GM19455 (cell line): Measurements from ENCODE around the gene JUN.
"Not testable (repeated sequence)": the region's sequence is repeated elsewhere in the genome, so short reads cannot be mapped to it uniquely, and the experiment has no call there.

Experiments
- ATAC-seq: cut with Tn5 transposase; IDR thresholded peaks from one replicate; pipeline ENCODE4 v1.9.1; 2021; ENCODE audit not compliant: unreplicated experiment

Gene JUN

GRCh38 chr1:58809325-58810010 lies 25.6 kb upstream of the JUN start:
- no peak for ATAC-seq

DNA sequence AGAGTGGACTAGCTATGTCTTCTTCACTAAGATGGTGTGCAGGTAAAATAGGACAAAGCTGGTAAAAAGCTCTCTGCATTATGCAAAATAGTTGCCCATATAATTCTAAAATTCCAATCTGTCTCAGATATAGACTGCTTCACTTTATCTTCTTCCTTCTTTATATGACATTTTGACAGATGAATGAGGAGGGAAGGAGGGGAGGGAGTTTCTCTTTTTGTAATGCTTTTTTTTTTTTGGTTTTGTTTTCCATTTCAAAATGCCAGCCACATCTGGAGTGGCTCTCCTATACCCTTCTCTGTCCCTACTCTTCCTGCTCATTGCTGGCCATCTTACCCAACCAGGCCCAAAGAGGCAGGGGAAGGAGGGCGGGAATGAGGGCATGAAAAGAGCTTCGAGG lies 24.2 kb upstream of the JUN start:
- no peak for ATAC-seq

DNA sequence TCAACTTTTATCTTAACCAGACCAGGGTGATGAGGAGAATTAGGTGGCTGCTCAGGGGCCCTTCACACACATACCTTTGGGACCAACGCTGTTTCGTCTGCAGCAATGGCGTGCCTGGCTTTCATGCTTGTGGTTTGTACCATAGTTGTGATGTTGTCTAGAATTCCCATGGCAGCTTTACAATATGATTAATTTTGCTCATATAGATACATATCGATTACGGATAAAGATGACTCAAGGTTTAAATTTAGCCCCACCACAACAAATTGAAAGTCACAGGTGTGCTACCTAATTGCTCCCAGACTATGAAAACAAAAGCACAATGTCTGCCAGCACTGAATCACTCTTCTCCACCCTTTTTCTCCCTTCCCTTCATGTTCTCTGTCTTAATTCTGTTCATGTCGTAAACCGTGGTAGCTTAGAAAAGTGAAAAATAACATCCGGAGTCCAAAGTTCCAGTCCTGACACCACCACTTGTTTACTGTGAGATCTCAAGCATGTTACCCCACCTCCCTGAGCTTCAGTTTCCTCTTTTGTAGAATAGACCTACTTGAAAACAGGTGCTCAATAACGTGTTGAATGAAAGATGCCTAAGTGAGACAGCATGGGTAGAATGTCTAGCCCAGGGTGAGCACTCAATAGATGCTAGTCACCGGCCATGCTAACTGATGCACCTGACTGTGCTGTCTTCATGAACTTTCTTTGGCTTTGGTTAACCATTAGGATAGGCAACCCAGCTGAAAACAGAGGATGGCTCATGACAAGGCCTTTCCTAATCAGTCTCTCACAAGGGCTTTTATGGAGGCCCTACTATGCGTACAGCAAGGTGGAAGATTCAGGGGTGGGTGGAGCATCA lies 22.1 kb upstream of the JUN start:
- ATAC-seq, result no peak

- no peak for ATAC-seq
Observed at GRCh38 chr1:58804853-58805565, 21.2 kb upstream of the JUN start.

DNA sequence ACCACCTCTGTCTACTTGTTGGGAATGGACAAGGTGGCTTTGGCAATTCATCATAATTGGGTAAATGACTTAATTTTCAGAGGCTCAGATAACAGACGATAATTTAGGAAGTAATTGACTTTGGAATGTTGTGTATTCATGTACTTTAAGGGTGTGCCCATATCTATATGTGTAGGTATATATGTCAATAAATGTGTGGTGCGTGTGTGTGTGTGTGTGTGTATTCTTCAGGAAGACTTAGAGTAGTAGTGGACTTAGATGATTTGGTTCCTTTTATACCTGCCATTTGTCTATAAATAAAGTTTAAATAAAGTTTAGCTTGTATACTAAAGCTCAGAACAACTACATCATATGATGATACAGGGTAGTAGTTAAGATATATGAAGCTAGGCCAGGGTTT lies 20.0 kb upstream of the JUN start:
- ATAC-seq, result no peak

DNA sequence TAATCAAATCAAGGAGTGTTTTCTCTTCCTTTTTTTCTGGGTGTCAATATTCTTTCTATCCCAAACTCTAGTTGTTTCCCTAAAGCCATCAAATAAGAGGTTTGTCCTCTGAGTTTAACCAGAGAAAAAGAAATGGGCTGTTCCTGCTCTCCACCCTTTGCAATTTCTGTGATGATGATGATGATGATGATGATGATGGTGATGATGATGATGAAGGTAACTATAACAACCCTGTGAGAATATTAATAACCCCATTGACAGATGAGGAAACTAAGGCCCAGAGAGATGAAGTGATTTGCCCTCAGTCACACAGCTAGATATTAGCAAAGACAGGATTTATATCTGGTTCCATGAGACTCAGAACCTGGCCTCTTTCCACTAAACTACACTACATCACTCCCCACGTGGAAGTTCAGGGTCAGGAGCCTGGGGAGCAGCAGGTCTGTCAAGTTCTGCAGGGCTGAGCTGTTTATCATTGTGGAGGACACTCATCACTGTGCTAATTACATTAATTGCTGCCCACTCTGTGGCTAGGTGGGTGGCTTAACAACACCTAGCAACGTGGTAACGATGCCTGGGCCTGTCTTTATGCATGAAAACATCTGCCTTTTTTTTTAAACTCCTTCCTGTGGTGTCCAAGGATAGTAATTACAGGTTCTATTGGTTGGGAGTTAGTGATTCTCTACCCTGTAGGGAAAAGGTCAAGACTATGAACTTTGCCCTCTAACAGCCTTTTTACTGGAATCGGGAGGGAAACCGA lies 19.0 kb upstream of the JUN start:
- ATAC-seq, result no peak

DNA sequence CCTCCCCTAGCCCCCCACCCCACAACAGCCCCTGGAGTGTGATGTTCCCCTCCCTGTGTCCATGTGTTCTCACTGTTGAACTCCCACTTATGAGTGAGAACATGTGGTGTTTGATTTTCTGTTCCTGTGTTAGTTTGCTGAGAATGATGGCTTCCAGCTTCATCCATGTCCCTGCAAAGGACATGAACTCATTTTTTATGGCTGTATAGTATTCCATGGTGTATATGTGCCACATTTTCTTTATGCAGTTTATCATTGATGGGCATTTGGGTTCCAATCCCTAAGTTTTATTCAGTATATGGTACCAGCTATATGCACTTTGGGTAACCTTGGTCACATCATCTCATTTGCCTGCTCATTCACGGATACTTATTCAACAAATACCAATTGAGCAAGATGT lies 17.4 kb upstream of the JUN start:
- ATAC-seq, result not testable (repeated sequence)

- ATAC-seq, result no peak
Observed at GRCh38 chr1:58799650-58800049, 15.8 kb upstream of the JUN start.

GRCh38 chr1:58798910-58799442 lies 15.1 kb upstream of the JUN start:
- ATAC-seq, result no peak

DNA sequence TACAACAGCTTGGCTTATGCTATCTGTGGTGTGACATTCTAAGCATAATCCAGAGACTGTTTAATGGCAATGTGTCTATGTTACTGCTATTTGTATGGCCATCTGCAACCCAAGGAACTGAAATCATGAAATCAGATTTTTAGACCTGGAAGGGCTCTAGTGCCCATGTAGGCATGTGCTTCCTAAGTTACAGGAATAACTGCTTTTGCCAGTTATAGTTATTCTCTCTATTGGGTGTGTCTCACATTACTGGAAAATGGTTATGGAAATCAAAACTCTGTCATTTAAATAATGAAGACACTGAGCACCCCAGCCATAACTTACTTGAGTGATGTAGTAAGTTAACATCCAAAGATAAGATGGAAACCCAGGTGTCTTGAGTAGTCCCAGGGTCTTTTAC lies 12.6 kb upstream of the JUN start:
- no peak for ATAC-seq

GRCh38 chr1:58794585-58794984 lies 10.7 kb upstream of the JUN start:
- no peak for ATAC-seq

GRCh38 chr1:58792846-58793245 lies 9.0 kb upstream of the JUN start:
- ATAC-seq, result no peak

- no peak for ATAC-seq
Observed at GRCh38 chr1:58791106-58791505, 7.3 kb upstream of the JUN start.

- ATAC-seq, result no peak
Observed at GRCh38 chr1:58789996-58790660, 6.3 kb upstream of the JUN start.

GRCh38 chr1:58789322-58789856 lies 5.5 kb upstream of the JUN start:
- no peak for ATAC-seq

DNA sequence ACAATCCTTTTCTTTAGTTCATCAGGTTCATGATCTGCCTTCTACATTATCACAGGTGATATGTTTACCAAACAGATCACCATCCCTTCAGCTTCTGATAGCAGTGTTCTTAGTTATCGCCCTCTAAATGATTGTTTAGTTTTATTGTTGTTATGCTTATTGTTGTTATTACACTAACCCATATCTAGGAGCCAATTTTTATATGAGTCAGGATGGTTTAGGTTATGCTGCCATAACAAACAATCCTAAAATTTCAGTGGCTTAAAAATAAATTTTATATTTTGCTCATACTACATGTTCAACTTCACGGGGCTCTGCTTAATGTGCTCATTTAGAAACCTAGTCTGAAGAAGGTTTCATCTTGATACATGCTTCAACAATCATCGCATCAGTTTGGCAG lies 4.4 kb upstream of the JUN start:
- ATAC-seq, result no peak

- no peak for ATAC-seq
Observed at GRCh38 chr1:58786927-58787245, 3.0 kb upstream of the JUN start.

DNA sequence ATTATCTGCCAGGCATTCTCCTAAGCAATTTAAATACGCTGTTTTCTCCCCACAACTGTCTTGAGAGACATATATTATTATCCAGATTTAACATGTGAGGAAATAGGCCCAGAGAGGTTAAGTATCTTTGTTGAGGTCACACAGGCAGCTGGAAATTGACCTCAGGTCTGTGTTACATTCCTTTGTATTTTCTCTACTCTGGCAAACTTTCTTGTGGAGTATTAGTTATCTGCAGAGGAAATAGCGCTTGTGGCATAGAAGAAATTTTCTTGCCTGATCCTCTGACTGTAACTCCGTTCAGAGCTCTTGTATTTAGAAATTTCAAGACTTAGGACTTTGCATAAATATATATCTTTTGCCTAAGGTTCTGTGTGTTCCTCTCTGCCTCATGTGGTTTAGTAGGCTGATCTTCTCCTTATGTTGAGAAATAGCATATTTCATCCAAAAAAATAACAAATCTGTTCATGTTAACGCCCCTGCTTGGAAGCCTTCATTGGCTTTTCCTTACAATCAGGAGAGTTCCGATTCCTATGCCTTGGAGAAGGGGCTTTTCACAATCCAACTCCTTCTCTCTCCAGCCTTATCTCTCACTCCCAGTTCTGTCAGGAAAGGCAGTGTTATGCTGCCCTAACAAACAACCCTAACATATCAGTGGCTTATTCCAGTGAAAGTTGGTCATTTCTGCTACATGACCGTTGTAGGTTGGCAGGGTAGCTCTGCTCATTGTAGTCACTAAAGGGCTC lies 2.5 kb upstream of the JUN start:
- ATAC-seq, result no peak

DNA sequence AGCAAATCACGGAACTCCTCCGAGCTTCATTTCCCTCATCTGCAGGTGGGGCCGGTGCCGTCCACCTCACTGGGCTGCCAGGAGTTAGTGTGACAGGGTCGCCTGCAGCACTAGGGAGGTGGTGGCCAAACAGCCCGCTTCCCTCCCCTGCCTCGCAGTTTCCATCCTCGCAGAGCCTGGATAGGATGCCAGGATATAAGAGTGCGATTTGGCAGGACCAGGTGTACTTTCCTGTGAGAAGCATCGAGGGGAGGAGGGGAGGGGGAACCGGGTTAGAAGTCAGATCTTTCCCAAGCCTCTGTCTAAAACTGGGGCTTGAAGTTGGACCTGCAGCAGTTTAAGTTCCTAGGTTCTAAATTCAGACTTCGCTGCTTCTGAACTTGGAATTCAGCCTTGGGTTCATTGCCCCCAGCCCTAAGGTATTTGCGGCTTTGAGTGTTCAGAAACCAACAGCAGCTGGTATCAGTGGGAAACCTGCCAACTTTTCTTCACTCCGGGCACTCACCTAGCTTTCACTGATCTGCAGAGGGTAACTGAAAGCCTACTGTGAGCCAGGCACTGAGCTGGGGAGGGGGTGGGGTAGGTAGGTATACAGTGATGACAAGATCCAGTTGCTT lies 1.7 kb upstream of the JUN start:
- ATAC-seq, result no peak
